GM21723 (cell line): ENCODE data around the gene UBR7.
A peak's percentile ranks its signal among the peaks of the same experiment; 100 is the strongest.
"Not testable (repeated sequence)": the region's sequence is repeated elsewhere in the genome, so short reads cannot be mapped to it uniquely, and the experiment has no call there.

Source experiments
- ATAC-seq: cut with Tn5 transposase; IDR thresholded peaks from one replicate; pipeline ENCODE4 v1.9.1; 2021; ENCODE audit warnings: mild to moderate bottlenecking, moderate library complexity; ENCODE audit not compliant: unreplicated experiment

UBR7 gene

GRCh38 chr14:93195316-93195999 is 11.6 kb upstream of the UBR7 start:
- no peak for ATAC-seq

DNA sequence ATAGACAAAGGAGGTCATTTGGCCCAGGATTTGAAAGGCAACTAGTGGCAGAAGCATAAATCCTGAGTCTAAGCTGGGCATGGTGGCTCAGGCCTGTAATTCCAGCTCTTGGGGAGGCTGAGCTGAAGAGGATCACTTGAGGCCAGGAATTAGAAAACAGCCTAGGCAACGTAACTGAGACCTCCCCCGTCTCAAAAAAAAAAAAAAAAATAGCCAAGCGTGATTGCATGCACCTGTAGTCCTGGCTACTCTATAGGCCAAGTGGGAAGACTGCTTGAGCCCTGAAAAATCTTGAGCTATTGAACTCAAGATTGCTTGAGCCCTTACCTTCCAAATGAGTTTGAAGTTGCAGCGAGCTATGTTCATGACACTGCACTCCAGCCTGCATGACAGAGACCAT is 8.0 kb upstream of the UBR7 start:
- ATAC-seq = no peak

GRCh38 chr14:93200553-93200952 is 6.5 kb upstream of the UBR7 start:
- no peak for ATAC-seq

DNA sequence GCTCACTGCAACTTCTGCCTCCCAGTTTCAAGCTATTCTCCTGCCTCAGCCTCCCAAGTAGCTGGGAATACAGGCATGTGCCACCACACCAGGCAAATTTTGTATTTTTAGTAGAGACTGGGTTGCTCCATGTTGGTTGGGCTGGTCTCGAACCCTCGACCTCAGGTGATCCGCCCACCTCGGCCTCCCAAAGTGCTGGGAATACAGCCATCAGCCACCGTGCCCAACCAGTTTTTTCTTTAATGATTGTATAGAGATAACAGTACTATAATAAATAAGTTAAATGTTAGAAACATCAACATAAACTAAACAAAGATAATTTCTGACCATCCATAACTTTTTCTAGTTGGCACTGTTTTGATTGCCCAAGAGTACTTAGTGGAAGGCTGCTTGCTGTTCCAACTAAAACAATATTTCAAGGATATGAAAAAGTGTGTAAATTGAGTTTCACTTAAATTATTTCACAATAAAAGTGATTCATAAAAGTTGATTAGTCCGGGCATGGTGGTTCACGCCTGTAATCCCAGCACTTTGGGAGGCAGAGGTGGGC is 5.8 kb upstream of the UBR7 start:
- no peak for ATAC-seq

DNA sequence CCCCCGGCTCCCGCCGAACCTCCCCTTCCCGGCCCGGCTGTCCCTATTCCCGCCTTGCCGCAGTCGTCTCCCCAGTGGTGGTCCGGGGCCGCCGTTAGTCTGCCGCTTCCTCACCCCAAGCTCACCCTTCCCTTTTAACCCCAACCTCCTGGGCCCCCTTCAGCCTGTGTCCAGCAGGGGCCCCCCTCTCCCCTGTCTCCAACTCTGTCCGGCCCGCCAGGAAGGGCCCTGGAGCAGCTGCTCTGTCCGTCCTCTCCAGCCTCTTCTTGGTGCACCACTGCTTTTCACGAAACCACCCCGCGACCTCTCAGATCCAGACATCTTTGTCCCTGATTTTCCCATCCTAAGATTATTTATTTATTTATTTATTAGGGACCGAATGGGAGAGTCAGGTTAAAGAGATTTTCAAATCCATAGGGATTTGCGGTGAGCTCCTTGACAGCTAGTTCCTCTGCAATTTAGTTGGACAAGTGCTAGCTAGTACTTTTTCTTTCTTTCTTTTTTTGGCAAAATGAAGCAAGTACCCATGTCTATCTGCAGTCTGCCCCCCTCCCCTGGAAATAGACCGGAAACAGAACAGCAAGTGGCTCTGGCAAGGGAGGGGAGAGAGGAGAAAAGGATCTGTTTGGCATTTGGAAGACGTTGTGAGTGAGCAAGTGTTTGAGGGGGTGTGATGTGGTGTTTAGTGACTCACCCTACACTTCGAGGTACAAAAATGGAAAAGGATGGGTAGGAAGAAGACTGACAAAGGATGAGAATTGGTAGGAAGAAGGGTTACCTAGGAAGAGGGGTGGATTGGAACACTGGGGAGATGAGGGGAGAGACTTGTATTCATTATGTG is 632 bp downstream of the UBR7 start:
- peak; percentile 50 for ATAC-seq

DNA sequence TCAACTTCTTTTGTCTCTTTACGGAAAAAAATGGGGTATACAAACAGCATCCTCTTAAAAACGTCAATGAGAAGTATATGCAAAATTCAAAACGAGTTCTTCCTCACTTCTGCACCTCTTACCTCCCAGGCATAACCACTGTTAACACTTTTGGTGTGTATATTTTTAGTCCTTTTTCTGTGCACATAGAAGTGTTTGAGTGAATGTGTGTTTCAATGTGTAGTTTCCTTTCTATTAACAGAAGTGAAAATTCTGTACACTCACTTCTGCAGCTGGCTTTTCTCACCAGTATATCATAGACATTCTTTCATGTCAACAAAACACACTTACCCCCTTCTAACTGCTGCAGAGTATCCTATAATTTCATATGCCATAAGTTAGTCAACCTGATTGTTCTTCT is 5.4 kb downstream of the UBR7 start:
- ATAC-seq = peak; percentile 74

GRCh38 chr14:93214598-93214997 is 7.5 kb downstream of the UBR7 start:
- ATAC-seq = no peak

- ATAC-seq = no peak
Observed at GRCh38 chr14:93219103-93219726, 12.2 kb downstream of the UBR7 start.

DNA sequence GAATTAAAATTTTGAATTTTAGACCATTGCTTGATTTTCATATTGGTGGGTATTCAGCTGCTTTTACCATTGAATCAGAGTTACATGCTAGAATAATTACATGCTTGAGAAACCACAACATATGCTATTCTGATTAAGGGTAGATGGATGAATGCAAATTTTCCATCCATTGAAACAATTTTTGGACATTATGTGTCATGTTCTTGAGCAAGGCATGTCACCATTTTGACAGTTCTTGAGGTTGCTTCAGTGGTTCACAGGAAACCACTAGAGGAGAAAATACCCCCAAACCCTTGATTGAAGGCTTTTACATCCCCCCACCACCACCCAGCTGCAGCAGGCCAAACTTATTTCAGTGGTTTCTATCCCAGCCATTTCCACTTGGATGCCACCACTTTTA is 13.5 kb downstream of the UBR7 start:
- no peak for ATAC-seq

GRCh38 chr14:93223565-93223964 is 16.5 kb downstream of the UBR7 start:
- ATAC-seq = no peak

DNA sequence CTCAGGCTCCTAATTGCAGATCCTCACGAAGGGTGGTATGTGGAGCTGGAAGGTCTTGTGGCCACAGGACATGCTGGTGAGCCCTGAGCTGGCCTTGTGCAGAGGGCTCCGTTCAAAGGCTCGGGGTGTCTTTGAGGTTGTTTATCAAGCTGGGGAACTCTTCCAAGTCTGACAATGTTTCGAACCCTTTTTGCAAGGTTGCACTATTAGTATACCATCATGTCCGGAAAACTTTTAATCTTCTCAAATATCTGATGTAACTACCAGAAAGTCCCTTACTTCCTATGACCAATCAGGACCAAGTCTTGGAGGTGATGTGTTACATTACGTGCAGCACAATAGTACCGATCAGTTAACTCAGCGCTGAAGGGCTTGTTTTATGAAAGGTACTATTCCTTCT is 21.5 kb downstream of the UBR7 start:
- ATAC-seq = no peak

- ATAC-seq = no peak
Observed at GRCh38 chr14:93230539-93230938, 23.5 kb downstream of the UBR7 start.

DNA sequence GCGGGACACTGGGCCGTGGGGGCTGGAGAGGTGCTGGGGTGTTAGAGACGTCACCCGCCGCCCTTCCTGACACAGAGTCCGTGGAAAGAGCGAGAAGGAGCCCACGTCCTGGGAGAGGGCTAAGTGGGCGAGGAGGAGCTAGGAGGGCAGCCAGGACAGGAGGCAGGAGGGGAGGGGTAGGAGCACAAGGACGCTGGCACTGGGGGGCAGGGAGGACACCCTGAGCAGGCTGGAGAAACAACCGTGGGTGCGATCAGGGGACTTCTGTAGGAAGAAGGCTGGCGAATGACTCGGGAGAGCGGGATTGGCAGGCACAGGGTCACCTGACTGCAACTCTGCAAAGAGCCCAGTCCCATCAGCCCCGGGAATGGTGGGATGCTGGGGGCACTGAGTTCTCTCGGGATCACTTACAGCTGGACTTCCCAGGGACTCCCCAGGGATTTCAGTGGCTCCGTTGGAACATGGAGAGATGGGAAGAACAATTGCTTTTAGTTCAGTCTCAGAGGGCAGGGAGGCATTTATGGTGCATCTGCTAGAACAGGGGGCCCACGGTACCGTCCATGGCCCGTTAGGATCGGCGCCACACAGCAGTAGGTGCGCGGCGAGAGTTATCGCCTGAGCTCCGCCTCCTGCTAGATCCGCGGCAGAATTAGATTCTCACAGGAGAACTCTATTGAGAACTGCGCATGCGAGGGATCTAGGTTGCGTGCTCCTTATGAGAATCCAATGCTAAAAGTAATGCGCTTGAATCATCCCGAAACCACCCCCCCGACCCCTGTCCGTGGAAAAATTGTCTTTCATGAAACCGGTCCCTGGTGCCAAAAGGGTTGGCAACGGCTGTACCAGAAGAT is 24.3 kb downstream of the UBR7 start:
- no peak for ATAC-seq

GRCh38 chr14:93232159-93232558 is 25.1 kb downstream of the UBR7 start:
- ATAC-seq = no peak

DNA sequence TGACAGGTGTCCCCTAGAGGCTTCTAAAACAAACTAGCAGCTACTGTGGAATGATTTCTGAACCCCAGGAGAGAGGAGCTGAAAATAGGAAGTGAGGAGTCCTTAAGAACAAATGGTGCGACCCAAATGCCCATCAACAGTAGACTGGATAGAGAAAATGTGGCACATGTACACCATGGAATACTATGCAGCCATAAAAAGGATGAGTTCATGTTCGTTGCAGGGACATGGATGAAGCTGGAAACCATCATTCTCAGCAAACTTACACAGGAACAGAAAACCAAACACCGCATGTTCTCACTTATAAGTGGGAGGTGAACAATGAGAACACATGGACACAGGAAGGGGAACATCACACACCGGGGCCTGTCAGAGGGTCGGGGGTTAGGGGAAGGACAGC is 26.0 kb downstream of the UBR7 start:
- ATAC-seq = not testable (repeated sequence)

GRCh38 chr14:93234798-93235197 is 27.7 kb downstream of the UBR7 start:
- ATAC-seq = no peak

- no peak for ATAC-seq
Observed at GRCh38 chr14:93239869-93240677, 33.0 kb downstream of the UBR7 start.

DNA sequence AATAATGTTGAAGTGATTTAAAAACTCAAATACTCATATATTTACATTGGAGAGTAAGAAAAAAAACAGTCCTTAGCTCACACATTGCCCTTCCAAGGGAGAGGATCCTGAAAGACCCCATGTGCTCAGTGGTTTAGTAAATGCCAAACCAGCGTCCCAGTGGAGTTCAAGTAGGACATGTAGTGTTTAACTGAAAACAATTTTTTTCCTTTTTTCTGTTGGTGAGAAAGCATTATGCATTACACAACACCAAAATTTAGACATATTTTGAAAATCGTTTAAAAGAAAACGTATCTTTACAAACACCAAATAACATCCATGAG is 33.6 kb downstream of the UBR7 start:
- no peak for ATAC-seq

DNA sequence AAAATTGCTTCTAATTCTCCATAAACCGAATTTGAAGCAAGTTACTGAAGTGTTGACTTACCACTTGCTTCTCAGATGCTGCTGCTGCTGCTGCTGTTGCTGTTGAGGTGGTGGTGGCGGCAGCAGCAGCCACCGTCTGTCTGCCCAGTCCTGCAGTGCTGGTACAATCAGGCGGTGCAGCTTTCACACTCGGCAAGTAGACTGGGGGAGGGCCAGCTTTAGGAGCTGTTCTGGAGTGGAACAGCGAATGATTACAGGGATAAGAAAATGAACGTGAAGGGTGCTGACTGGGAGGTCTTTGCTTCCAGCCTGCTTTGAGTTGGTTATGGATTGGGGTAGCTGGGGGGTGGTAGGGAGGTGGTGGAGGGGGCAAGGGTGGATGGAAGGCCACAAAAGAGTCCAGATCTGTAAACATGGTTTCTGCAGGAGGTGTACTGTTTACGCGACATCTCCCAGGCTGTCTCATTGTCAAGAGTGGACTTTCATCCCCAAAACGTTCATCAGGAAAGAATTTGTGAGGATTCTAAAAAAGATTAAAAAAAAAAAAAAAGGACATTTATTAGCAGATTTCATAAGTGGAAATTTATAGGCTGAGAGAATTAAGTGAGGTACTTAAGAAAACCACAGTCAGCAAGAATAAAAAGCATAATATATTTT is 38.8 kb downstream of the UBR7 start:
- no peak for ATAC-seq

- ATAC-seq = no peak
Observed at GRCh38 chr14:93246534-93246933, 39.5 kb downstream of the UBR7 start.
